ENCODE results near the gene NCOA1.

Gene NCOA1

DNA sequence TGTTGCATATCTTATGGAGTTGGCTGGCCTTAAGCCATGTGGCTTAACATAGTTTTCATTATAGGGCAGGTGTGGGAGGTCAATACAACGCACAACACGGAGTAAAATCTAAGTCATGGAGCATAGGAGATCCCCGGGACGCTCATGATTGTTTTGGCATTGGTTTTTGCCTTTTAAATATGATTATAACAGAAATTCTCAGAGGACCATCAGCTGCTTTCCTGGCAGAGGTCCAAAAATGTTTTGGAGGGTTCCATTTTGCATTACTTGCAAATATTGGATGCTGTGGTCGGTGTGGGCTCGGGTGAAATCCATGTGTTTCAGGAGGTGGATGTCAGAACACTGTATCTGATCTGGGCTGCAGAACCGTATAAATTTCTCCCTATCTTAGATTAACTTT, 3.4 kb downstream of the NCOA1 start:
- DNase-seq (ENCODE audit: low read depth), result no peak
- no peak overlapping the region for H3K4me3 ChIP-seq (replicated peaks; ENCODE audit: low read depth, low read length)
- TF ChIP-seq, protein P1, sequence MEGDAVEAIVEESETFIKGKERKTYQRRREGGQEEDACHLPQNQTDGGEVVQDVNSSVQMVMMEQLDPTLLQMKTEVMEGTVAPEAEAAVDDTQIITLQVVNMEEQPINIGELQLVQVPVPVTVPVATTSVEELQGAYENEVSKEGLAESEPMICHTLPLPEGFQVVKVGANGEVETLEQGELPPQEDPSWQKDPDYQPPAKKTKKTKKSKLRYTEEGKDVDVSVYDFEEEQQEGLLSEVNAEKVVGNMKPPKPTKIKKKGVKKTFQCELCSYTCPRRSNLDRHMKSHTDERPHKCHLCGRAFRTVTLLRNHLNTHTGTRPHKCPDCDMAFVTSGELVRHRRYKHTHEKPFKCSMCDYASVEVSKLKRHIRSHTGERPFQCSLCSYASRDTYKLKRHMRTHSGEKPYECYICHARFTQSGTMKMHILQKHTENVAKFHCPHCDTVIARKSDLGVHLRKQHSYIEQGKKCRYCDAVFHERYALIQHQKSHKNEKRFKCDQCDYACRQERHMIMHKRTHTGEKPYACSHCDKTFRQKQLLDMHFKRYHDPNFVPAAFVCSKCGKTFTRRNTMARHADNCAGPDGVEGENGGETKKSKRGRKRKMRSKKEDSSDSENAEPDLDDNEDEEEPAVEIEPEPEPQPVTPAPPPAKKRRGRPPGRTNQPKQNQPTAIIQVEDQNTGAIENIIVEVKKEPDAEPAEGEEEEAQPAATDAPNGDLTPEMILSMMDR (IDR thresholded peaks at IDR 0.05; ENCODE audit: low read length, missing control alignments), result no peak

DNA sequence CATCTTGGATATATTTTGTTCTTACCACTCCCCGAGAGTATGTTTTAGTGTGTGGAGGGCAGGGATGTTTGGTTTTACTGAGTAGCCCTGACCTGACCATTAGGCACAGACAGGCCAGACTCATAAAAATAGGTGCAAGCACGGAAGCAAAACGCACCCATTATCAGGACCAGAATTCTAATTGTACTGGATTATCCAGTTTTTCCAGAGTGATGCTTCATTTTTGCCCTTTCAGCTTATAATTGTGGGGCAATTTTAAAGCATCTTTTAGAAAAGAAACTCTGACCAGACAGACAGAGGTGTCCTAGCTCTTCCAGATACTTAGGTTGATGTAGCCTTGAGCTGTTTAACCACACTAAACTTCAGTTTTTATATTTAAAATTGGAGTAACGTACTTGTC, 4.4 kb downstream of the NCOA1 start:
- DNase-seq (ENCODE audit: low read depth), result no peak
- TF ChIP-seq, protein P1 (IDR thresholded peaks at IDR 0.05; ENCODE audit: low read length, missing control alignments), result no peak

GRCh38 chr2:24496959-24497358, 5.9 kb downstream of the NCOA1 start:
- H3K4me3 ChIP-seq (replicated peaks; ENCODE audit: low read depth, low read length), result no peak overlapping the region
- DNase-seq (ENCODE audit: low read depth), result no peak
- TF ChIP-seq, protein P1 (IDR thresholded peaks at IDR 0.05; ENCODE audit: low read length, missing control alignments), result no peak

More for the DNA sequence above, 4.4 kb downstream of the NCOA1 start:
- no peak overlapping the region for H3K4me3 ChIP-seq (replicated peaks; ENCODE audit: low read depth, low read length)

DNA sequence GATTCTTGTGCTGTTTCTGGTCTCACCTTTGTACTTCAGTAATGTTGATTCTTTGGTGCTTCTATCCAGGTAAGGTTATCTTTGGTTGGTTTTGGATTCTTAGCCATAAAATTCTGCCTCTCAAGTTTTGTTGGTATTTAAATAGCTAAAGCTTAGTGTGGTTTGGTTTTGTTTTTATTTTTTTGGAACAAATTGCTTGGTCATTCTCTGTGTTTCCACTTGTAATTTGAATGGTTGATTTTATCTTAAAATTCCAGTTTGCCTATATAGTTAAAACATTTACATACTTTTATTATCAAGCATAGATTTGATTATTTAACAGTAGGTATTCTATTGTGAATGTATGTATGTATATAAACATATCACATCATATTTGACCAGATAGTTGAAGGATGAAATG, 6.6 kb downstream of the NCOA1 start:
- no peak overlapping the region for H3K4me3 ChIP-seq (replicated peaks; ENCODE audit: low read depth, low read length)
- TF ChIP-seq, protein P1 (IDR thresholded peaks at IDR 0.05; ENCODE audit: low read length, missing control alignments), result no peak
- DNase-seq (ENCODE audit: low read depth), result no peak

- no peak overlapping the region for H3K4me3 ChIP-seq (replicated peaks; ENCODE audit: low read depth, low read length)
- TF ChIP-seq, protein P1 (IDR thresholded peaks at IDR 0.05; ENCODE audit: low read length, missing control alignments), result no peak
- no peak for DNase-seq (ENCODE audit: low read depth)
These were observed 7.1 kb downstream of the NCOA1 start for GRCh38 chr2:24498121-24498520.

GRCh38 chr2:24501813-24502212, 10.8 kb downstream of the NCOA1 start:
- no peak for DNase-seq (ENCODE audit: low read depth)
- TF ChIP-seq, protein P1 (IDR thresholded peaks at IDR 0.05; ENCODE audit: low read length, missing control alignments), result no peak
- H3K4me3 ChIP-seq (replicated peaks; ENCODE audit: low read depth, low read length), result no peak overlapping the region

GRCh38 chr2:24505534-24506275, 14.7 kb downstream of the NCOA1 start:
- H3K4me3 ChIP-seq (replicated peaks; ENCODE audit: low read depth, low read length), result no peak overlapping the region
- TF ChIP-seq, protein P1 (IDR thresholded peaks at IDR 0.05; ENCODE audit: low read length, missing control alignments), result no peak
- no peak for DNase-seq (ENCODE audit: low read depth)
